Measurements from ENCODE around the gene STRIT1. TPM values are rescaled to one million over a fixed set of nuclear protein-coding genes. Genes with fewer than 3 reads are reported as not detected.
"Not testable (repeated sequence)": the region's sequence is repeated elsewhere in the genome, so short reads cannot be mapped to it uniquely, and the experiment has no call there.

Gene STRIT1
- total RNA-seq, 2 experiments from 2014 or later: not detected

- Histone ChIP-seq H3K36me3 (ENCODE audit: insufficient read depth, low read length) (no peaks in the 10 kb centered on the region), H3K9me3 (ENCODE audit: low read length) (no peaks in the 10 kb centered on the region), H3K27ac (ENCODE audit: low read depth, low read length, poor library complexity, severe bottlenecking) (no peak overlapping the region), H3K9me2 (ENCODE audit: insufficient read depth, low read length) (no peaks in the 10 kb centered on the region), H4K20me1 (ENCODE audit: insufficient read depth, low read length) (no peaks in the 10 kb centered on the region), H3K4me2 (ENCODE audit: low read length) (no peak overlapping the region), H3K79me2 (ENCODE audit: insufficient read depth, low read depth, low read length) (no peaks in the 10 kb centered on the region), H2AFZ (ENCODE audit: low read length) (peak overlapping the region; percentile 42; the same call in 1 of the 2 replicates), H3K4me1 (ENCODE audit: insufficient read depth, low read length, poor library complexity, severe bottlenecking) (no peaks in the 10 kb centered on the region), H3K4me3 (ENCODE audit: low read depth, low read length, poor library complexity, severe bottlenecking) (no peak overlapping the region)
- intact Hi-C loops (cut with micrococcal nuclease; ENCODE audit: unreplicated experiment): no loop called here
- no TSS peak for BruUV-seq (replicated peaks)
- ChIA-PET CTCF (ENCODE audit: unreplicated experiment) (no interaction called here), POLR2A (no interaction called here)
- TF ChIP-seq CTCF (conservative IDR thresholded peaks at IDR 0.05; ENCODE audit: low read length): no peak
- no peak for TF ChIP-seq EZH2phosphoT487 (IDR thresholded peaks at IDR 0.05; ENCODE audit: borderline replicate concordance, low read depth, low read length)
- no peak for DNase-seq (ENCODE audit: low spot score)
Measured at GRCh38 chr3:155271343-155271613, 22.2 kb downstream of the STRIT1 start.

- no peak for TF ChIP-seq CTCF (conservative IDR thresholded peaks at IDR 0.05; ENCODE audit: low read length)
- no peaks in the 10 kb centered on the region for H3K9me2 ChIP-seq (ENCODE audit: insufficient read depth, low read length)
- H3K27ac ChIP-seq (ENCODE audit: low read depth, low read length, poor library complexity, severe bottlenecking): no peak overlapping the region
- POLR2A ChIA-PET: interaction anchor here (0.5 to 1.0 kb wide), 4 partner anchors 24 to 594 kb away, joined by 3 to 4 read pairs (median 3); no protein-coding TSS in a partner anchor
- H3K9me3 ChIP-seq (ENCODE audit: low read length): no peaks in the 10 kb centered on the region
- no peaks in the 10 kb centered on the region for H3K79me2 ChIP-seq (ENCODE audit: insufficient read depth, low read depth, low read length)
- DNase-seq (ENCODE audit: low spot score): peak; percentile 11
- no peak overlapping the region for H3K4me3 ChIP-seq (ENCODE audit: low read depth, low read length, poor library complexity, severe bottlenecking)
- CTCF ChIA-PET (ENCODE audit: unreplicated experiment): no interaction called here
- H3K36me3 ChIP-seq (ENCODE audit: insufficient read depth, low read length): no peaks in the 10 kb centered on the region
- no peaks in the 10 kb centered on the region for H3K4me1 ChIP-seq (ENCODE audit: insufficient read depth, low read length, poor library complexity, severe bottlenecking)
- no peaks in the 10 kb centered on the region for H4K20me1 ChIP-seq (ENCODE audit: insufficient read depth, low read length)
- no TSS peak for BruUV-seq (replicated peaks)
- H2AFZ ChIP-seq (ENCODE audit: low read length): peak overlapping the region; percentile 63; the same call in 1 of the 2 replicates
- H3K4me2 ChIP-seq (ENCODE audit: low read length): no peak overlapping the region
- intact Hi-C loops (cut with micrococcal nuclease; ENCODE audit: unreplicated experiment): no loop called here
Measured at GRCh38 chr3:155270485-155271342, 22.8 kb downstream of the STRIT1 start.

- intact Hi-C loops (cut with micrococcal nuclease; ENCODE audit: unreplicated experiment): no loop called here
- TF ChIP-seq CTCF (conservative IDR thresholded peaks at IDR 0.05; ENCODE audit: low read length) (no peak), EZH2phosphoT487 (IDR thresholded peaks at IDR 0.05; ENCODE audit: borderline replicate concordance, low read depth, low read length) (no peak)
- H4K20me1 ChIP-seq (ENCODE audit: insufficient read depth, low read length): no peaks in the 10 kb centered on the region
- no peaks in the 10 kb centered on the region for H3K36me3 ChIP-seq (ENCODE audit: insufficient read depth, low read length)
- H3K4me1 ChIP-seq (ENCODE audit: insufficient read depth, low read length, poor library complexity, severe bottlenecking): no peaks in the 10 kb centered on the region
- H3K4me3 ChIP-seq (ENCODE audit: low read depth, low read length, poor library complexity, severe bottlenecking): no peak overlapping the region
- no TSS peak for BruUV-seq (replicated peaks)
- no peak for DNase-seq (ENCODE audit: low spot score)
- POLR2A ChIA-PET: interaction anchor here (0.5 to 1.0 kb wide), 4 partner anchors 25 to 594 kb away, joined by 3 to 4 read pairs (median 3); no protein-coding TSS in a partner anchor
- no peaks in the 10 kb centered on the region for H3K79me2 ChIP-seq (ENCODE audit: insufficient read depth, low read depth, low read length)
- no peak overlapping the region for H3K4me2 ChIP-seq (ENCODE audit: low read length)
- no peaks in the 10 kb centered on the region for H3K9me2 ChIP-seq (ENCODE audit: insufficient read depth, low read length)
- CTCF ChIA-PET (ENCODE audit: unreplicated experiment): no interaction called here
- H3K9me3 ChIP-seq (ENCODE audit: low read length): no peaks in the 10 kb centered on the region
- H2AFZ ChIP-seq (ENCODE audit: low read length): peak overlapping the region; percentile 63; the same call in 1 of the 2 replicates
- no peak overlapping the region for H3K27ac ChIP-seq (ENCODE audit: low read depth, low read length, poor library complexity, severe bottlenecking)
Measured at GRCh38 chr3:155270063-155270462, 23.4 kb downstream of the STRIT1 start.

- not testable (repeated sequence) for H3K4me3 ChIP-seq (ENCODE audit: low read depth, low read length, poor library complexity, severe bottlenecking)
Measured at GRCh38 chr3:155262855-155263254, 30.6 kb downstream of the STRIT1 start.

More at GRCh38 chr3:155262855-155263254, 30.6 kb downstream of the STRIT1 start:
- H3K4me1 ChIP-seq (ENCODE audit: insufficient read depth, low read length, poor library complexity, severe bottlenecking); H3K79me2 ChIP-seq (ENCODE audit: insufficient read depth, low read depth, low read length); H3K36me3 ChIP-seq (ENCODE audit: insufficient read depth, low read length); H2AFZ ChIP-seq (ENCODE audit: low read length); BruUV-seq (replicated peaks); H3K4me2 ChIP-seq (ENCODE audit: low read length); H4K20me1 ChIP-seq (ENCODE audit: insufficient read depth, low read length); H3K27ac ChIP-seq (ENCODE audit: low read depth, low read length, poor library complexity, severe bottlenecking); intact Hi-C loops (cut with micrococcal nuclease; ENCODE audit: unreplicated experiment); H3K9me3 ChIP-seq (ENCODE audit: low read length); H3K9me2 ChIP-seq (ENCODE audit: insufficient read depth, low read length); CTCF ChIA-PET (ENCODE audit: unreplicated experiment); DNase-seq (ENCODE audit: low spot score): not testable (repeated sequence)
- POLR2A ChIA-PET: interaction anchor here (1.1 kb wide), 1 partner anchor 11 kb away, joined by 3 read pairs; no protein-coding TSS in a partner anchor

Measured in OCI-LY7 (cell line).